HG02981 (cell line): ENCODE data around the gene ODC1.

ENCODE experiments used
- ATAC-seq: cut with Tn5 transposase; IDR thresholded peaks from one replicate; pipeline ENCODE4 v1.9.1; 2021; ENCODE audit warnings: mild to moderate bottlenecking, moderate library complexity; ENCODE audit not compliant: unreplicated experiment

The ODC1 gene

GRCh38 chr2:10419553-10420257 lies 28.4 kb downstream of the ODC1 start:
- ATAC-seq: no peak

- no peak for ATAC-seq
Measured at GRCh38 chr2:10417551-10418335, 30.4 kb downstream of the ODC1 start.

GRCh38 chr2:10415640-10416039 lies 32.5 kb downstream of the ODC1 start:
- no peak for ATAC-seq

GRCh38 chr2:10415048-10415447 lies 33.1 kb downstream of the ODC1 start:
- no peak for ATAC-seq

GRCh38 chr2:10414591-10414990 lies 33.5 kb downstream of the ODC1 start:
- ATAC-seq: no peak

GRCh38 chr2:10413991-10414451 lies 34.1 kb downstream of the ODC1 start:
- ATAC-seq: no peak

GRCh38 chr2:10413503-10413902 lies 34.6 kb downstream of the ODC1 start:
- ATAC-seq: no peak

- ATAC-seq: peak; percentile 34
Measured at GRCh38 chr2:10412380-10412779, 35.7 kb downstream of the ODC1 start.

- ATAC-seq: no peak
Measured at GRCh38 chr2:10411557-10411956, 36.6 kb downstream of the ODC1 start.

- no peak for ATAC-seq
Measured at GRCh38 chr2:10410823-10411437, 37.2 kb downstream of the ODC1 start.

GRCh38 chr2:10410001-10410822 lies 37.9 kb downstream of the ODC1 start:
- ATAC-seq: peak; percentile 62

- ATAC-seq: peak; percentile 46
Measured at GRCh38 chr2:10408649-10409579, 39.2 kb downstream of the ODC1 start.

GRCh38 chr2:10407841-10408648 lies 40.1 kb downstream of the ODC1 start:
- ATAC-seq: peak; percentile 46

- ATAC-seq: no peak
Measured at GRCh38 chr2:10407432-10407831, 40.7 kb downstream of the ODC1 start.

GRCh38 chr2:10406491-10407188 lies 41.5 kb downstream of the ODC1 start:
- no peak for ATAC-seq

GRCh38 chr2:10406016-10406415 lies 42.1 kb downstream of the ODC1 start:
- ATAC-seq: no peak

- ATAC-seq: no peak
Measured at GRCh38 chr2:10405448-10405847, 42.7 kb downstream of the ODC1 start.
